ENCODE results near the gene ZNF566.

DNA sequence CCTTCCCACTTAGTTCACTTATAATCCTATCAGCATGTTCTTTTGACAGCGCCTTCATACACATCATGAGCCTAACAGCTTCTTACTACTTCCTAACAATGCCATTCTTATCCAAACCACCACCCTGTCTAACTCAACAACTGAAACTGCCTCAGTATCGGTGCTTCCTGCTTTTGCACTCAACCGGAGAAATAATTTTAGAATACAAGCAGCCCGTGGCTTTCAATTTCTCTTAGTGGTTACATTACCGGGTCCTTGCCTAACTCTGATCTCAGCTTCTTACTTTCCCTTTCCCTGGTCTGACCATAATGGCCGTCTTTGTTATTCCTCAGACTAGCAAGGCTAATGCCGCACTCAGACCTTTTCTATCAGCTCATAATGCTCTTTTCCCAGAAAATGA is 87.9 kb downstream of the ZNF566 start:
- TF ChIP-seq POLR2AphosphoS5 (IDR thresholded peaks at IDR 0.05) = no peak
- TF ChIP-seq POLR2A (IDR thresholded peaks at IDR 0.05) = no peak

Data from prostate gland (tissue), 1 donor.